IMR-90 (cell line): Measurements from ENCODE around the gene FZD4. TPM values are rescaled to one million over a fixed set of nuclear protein-coding genes. Genes with fewer than 3 reads are reported as not detected.

Experiments
- ATAC-seq: fragments of 200-7000 bp; cut with Tn5 transposase; 2 replicates; pipeline ENCODE4 v1.9.1; 2020; ENCODE audit warnings: low read depth, mild to moderate bottlenecking, moderate library complexity
- BruUV-seq: library from RNA; stranded (reverse); fragments of 400-500 nt; replicated peaks from 2 replicates; lab custom pipeline; 2021; lab: Mats Ljungman, UMichigan
- CTCF ChIA-PET: fragments of 300-600 bp; formaldehyde crosslinking; extraction: SDS; loops from one replicate; lab custom pipeline; 2021; ENCODE audit warnings: antibody characterized with exemption; lab: Yijun Ruan, JAX
- POLR2A ChIA-PET: fragments of 300-600 bp; sonication (Branson Sonifier 250); formaldehyde crosslinking; loops from one replicate; lab custom pipeline; 2022; ENCODE audit warnings: antibody characterized with exemption; ENCODE audit not compliant: unreplicated experiment; lab: Charles Lee
- DNase-seq: peaks from one replicate; pipeline ENCODE4 v3.0.0; 2013
- H2AFZ ChIP-seq: replicated peaks from 2 replicates; pipeline ENCODE3; 2013; ENCODE audit warnings: low read length, mild to moderate bottlenecking; ENCODE audit not compliant: poor library complexity
- H2AK5ac ChIP-seq: 2 replicates; pipeline ENCODE4 v1.6.1; 2013; ENCODE audit warnings: low read depth, low read length, inconsistent platforms
- H2AK9ac ChIP-seq: replicated peaks from 2 replicates; pipeline ENCODE3; 2013; ENCODE audit warnings: mild to moderate bottlenecking, low read depth, low read length, moderate library complexity; ENCODE audit not compliant: poor library complexity
- H2BK120ac ChIP-seq: 2 replicates; pipeline ENCODE4 v1.6.1; 2013; ENCODE audit warnings: low read depth, low read length, inconsistent platforms
- H2BK15ac ChIP-seq: 3 replicates; pipeline ENCODE4 v1.6.1; 2013; ENCODE audit warnings: low read depth, low read length, inconsistent platforms
- H2BK20ac ChIP-seq: 2 replicates; pipeline ENCODE4 v1.6.1; 2013; ENCODE audit warnings: low read depth, mild to moderate bottlenecking, inconsistent platforms, low read length, moderate library complexity
- H2BK5ac ChIP-seq: 2 replicates; pipeline ENCODE4 v1.6.1; 2013; ENCODE audit warnings: mild to moderate bottlenecking, low read depth, low read length, inconsistent platforms; ENCODE audit not compliant: poor library complexity, severe bottlenecking
- H3K14ac ChIP-seq: replicated peaks from 2 replicates; pipeline ENCODE4 v1.6.1; 2013; ENCODE audit warnings: low read depth, low read length, inconsistent platforms
- H3K18ac ChIP-seq: 2 replicates; pipeline ENCODE4 v1.6.1; 2013; ENCODE audit warnings: low read depth, low read length, control low read depth
- H3K23ac ChIP-seq: 2 replicates; pipeline ENCODE4 v1.6.1; 2013; ENCODE audit warnings: low read depth, low read length, inconsistent platforms
- H3K27ac ChIP-seq: 2 replicates; pipeline ENCODE4 v1.5.1; 2013; ENCODE audit warnings: mild to moderate bottlenecking, control low read depth, low read length; ENCODE audit not compliant: insufficient read depth
- H3K27me3 ChIP-seq: 2 replicates; pipeline ENCODE4 v1.6.1; 2013; ENCODE audit warnings: low read length; ENCODE audit not compliant: control insufficient read depth, insufficient read depth
- H3K36me3 ChIP-seq: 2 replicates; pipeline ENCODE4 v1.6.1; 2013; ENCODE audit warnings: low read length, mixed read lengths; ENCODE audit not compliant: control insufficient read depth, insufficient read depth
- H3K4ac ChIP-seq: 2 replicates; pipeline ENCODE4 v1.6.1; 2013; ENCODE audit warnings: low read depth, low read length, inconsistent platforms
- H3K4me1 ChIP-seq: 2 replicates; pipeline ENCODE4 v1.6.1; 2013; ENCODE audit warnings: low read length, mixed read lengths; ENCODE audit not compliant: control insufficient read depth, insufficient read depth
- H3K4me2 ChIP-seq: 2 replicates; pipeline ENCODE4 v1.6.1; 2013; ENCODE audit warnings: low read depth, mild to moderate bottlenecking, control low read depth, low read length, moderate library complexity
- H3K4me3 ChIP-seq: 2 replicates; pipeline ENCODE4 v1.5.1; 2013; ENCODE audit warnings: low read depth, mild to moderate bottlenecking, control low read depth, low read length, moderate library complexity; ENCODE audit not compliant: insufficient read depth
- H3K56ac ChIP-seq: 2 replicates; pipeline ENCODE4 v1.6.1; 2013; ENCODE audit warnings: low read length, inconsistent platforms; ENCODE audit not compliant: insufficient read depth; ENCODE audit errors: extremely low read depth
- H3K79me1 ChIP-seq, 2 experiments: 2 replicates each; pipeline ENCODE4 v1.6.1; 2013; ENCODE audit warnings: low read length in 2 of 2, inconsistent platforms in 1 of 2, low read depth in 1 of 2
- H3K9ac ChIP-seq: 2 replicates; pipeline ENCODE4 v1.6.1; 2013; ENCODE audit warnings: low read depth, low read length, control low read depth
- H3K9me1 ChIP-seq: 2 replicates; pipeline ENCODE4 v1.6.1; 2013; ENCODE audit warnings: low read length, inconsistent platforms; ENCODE audit not compliant: insufficient read depth
- H3K9me3 ChIP-seq: 2 replicates; pipeline ENCODE4 v1.6.1; 2013; ENCODE audit warnings: low read length; ENCODE audit not compliant: control insufficient read depth, insufficient read depth
- H4K20me1 ChIP-seq: 2 replicates; pipeline ENCODE4 v1.6.1; 2013; ENCODE audit warnings: low read length, inconsistent platforms; ENCODE audit not compliant: insufficient read depth
- H4K5ac ChIP-seq: 2 replicates; pipeline ENCODE4 v1.6.1; 2013; ENCODE audit warnings: mild to moderate bottlenecking, low read depth, low read length, control low read depth
- H4K8ac ChIP-seq, 2 experiments: 2 replicates each; pipeline ENCODE4 v1.6.1; 2013; ENCODE audit warnings: low read depth in 2 of 2, low read length in 2 of 2, control low read depth in 1 of 2, inconsistent platforms in 1 of 2
- H4K91ac ChIP-seq: 2 replicates; pipeline ENCODE4 v1.6.1; 2013; ENCODE audit warnings: low read depth, low read length, inconsistent platforms; ENCODE audit not compliant: insufficient read depth
- BHLHE40 ChIP-seq: fragments of 150-350 bp; IDR thresholded peaks from 2 replicates; pipeline ENCODE4 v1.6.1; 2016; ENCODE audit warnings: mild to moderate bottlenecking, low read depth, low read length
- CEBPB ChIP-seq: IDR thresholded peaks from 2 replicates; pipeline ENCODE4 v1.6.1; 2012; ENCODE audit warnings: low read depth, low read length, improper control_type of control experiment
- CHD1 ChIP-seq: IDR thresholded peaks from 2 replicates; pipeline ENCODE4 v1.6.1; 2012; ENCODE audit warnings: low read depth, low read length, improper control_type of control experiment
- MAFK ChIP-seq: IDR thresholded peaks from 2 replicates; pipeline ENCODE4 v1.6.1; 2012; ENCODE audit warnings: low read depth, low read length, improper control_type of control experiment
- NFE2L2 ChIP-seq: fragments of 150-350 bp; IDR thresholded peaks from 2 replicates; pipeline ENCODE4 v1.6.1; 2016; ENCODE audit warnings: low read depth, mild to moderate bottlenecking, low read length
- RAD21 ChIP-seq: IDR thresholded peaks from 2 replicates; pipeline ENCODE4 v1.6.1; 2012; ENCODE audit warnings: low read length, improper control_type of control experiment
- RFX5 ChIP-seq: IDR thresholded peaks from 2 replicates; pipeline ENCODE4 v1.8.0; 2012; ENCODE audit warnings: low read depth, mild to moderate bottlenecking, low read length, moderate library complexity
- SMC3 ChIP-seq: fragments of 150-350 bp; IDR thresholded peaks from 2 replicates; pipeline ENCODE4 v1.6.1; 2016; ENCODE audit warnings: low read depth, mild to moderate bottlenecking, antibody characterized with exemption, low read length, moderate library complexity
- WGBS, 2 experiments: methylation state at CpG; one replicate each; pipeline versions ENCODE4 v1.1.5 to v1.1.7; 2013; ENCODE audit warnings: missing lambda C conversion rate in 2 of 2; ENCODE audit not compliant: insufficient read length in 1 of 2; ENCODE audit errors: extremely low coverage in 2 of 2; 5-methylcytosine and 5-hydroxymethylcytosine counted together
- dilution Hi-C: fragments of 300-500 bp; cut with HindIII; formaldehyde crosslinking; loops from one replicate; pipeline ENCODE4 v1.14.3; 2018; ENCODE audit warnings: low sequenced_read_pairs; ENCODE audit not compliant: unreplicated experiment
- in situ Hi-C: fragments of 300-500 bp; cut with MboI; formaldehyde crosslinking; loops from 3 replicates; pipeline ENCODE4 v1.14.3; 2019; ENCODE audit warnings: low sequenced_read_pairs, inconsistent platforms, mixed read lengths
- intact Hi-C: fragments of 100-400 bp; cut with micrococcal nuclease; formaldehyde crosslinking; loops from 2 replicates; pipeline ENCODE4 v1.10.0; 2022
- polyA plus RNA-seq, 3 experiments: library from polyadenylated mRNA; depleted of rRNA; stranded (reverse); fragments of >200 nt; gene quantifications; 2 replicates each; pipeline ENCODE4 v1.2.3, GENCODE V29; 2012; ENCODE audit warnings: low replicate concordance in 1 of 3
- total RNA-seq: library from RNA; depleted of rRNA; stranded (reverse); fragments of >200 nt; gene quantifications from 2 replicates; pipeline ENCODE4 v1.2.3, GENCODE V29; 2012
- TF ChIP-seq, protein P1 (sequence below): conservative IDR thresholded peaks from 2 replicates; pipeline ENCODE4 v1.5.1; 2012; ENCODE audit warnings: mild to moderate bottlenecking, low read depth, low read length, improper control_type of control experiment

Gene FZD4
- total and polyA plus RNA-seq, 2 of the 4 experiments (the other 2 are of a cell fraction), result 3.7 to 7.7 TPM

DNA sequence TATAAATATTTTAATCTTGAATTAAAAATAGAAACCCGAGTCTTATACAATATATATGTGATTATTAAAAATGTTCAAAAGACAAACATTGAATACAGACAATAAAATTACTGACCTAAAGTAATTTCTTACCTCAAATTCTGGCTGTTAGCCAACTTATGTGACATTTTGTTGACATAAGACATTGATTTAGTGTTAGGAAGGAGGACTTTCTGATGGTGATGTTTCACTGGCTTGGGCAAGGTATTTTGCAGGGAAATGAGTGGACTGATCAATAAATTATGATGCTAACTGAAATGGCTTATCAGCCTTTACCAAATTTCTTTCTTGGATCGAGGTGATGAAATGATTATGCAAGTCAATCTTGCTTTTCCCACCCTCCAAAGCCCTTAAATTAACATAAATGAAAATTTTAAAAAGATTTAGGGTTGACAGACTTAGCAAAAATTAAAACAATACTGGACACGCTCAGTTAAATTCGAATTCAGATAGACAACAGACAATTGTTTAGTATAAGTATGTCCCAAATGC lies 33.2 kb upstream of the FZD4 start:
- intact Hi-C loops, result no loop called here
- no peak overlapping the region for H3K56ac ChIP-seq
- H2AK5ac ChIP-seq, result no peak overlapping the region
- no peak overlapping the region for H2AFZ ChIP-seq
- no peak overlapping the region for H3K4me3 ChIP-seq
- no peak overlapping the region for H3K27ac ChIP-seq
- H3K9me1 ChIP-seq, result no peaks in the 10 kb centered on the region
- H3K4me1 ChIP-seq, result peaks cover 6% of the 10 kb centered on the region
- H3K27me3 ChIP-seq, result no peaks in the 10 kb centered on the region; the same call in none of the 2 replicates
- no peak overlapping the region for H2AK9ac ChIP-seq
- H2BK5ac ChIP-seq, result no peak overlapping the region
- no peak overlapping the region for H3K4me2 ChIP-seq
- no peak for ATAC-seq
- H2BK120ac ChIP-seq, result no peak overlapping the region
- CTCF ChIA-PET, result no interaction called here
- in situ Hi-C loops, result no loop called here
- no peaks in the 10 kb centered on the region for H4K20me1 ChIP-seq
- no peaks in the 10 kb centered on the region for H3K9me3 ChIP-seq
- H3K36me3 ChIP-seq, result no peaks in the 10 kb centered on the region
- no peak overlapping the region for H3K23ac ChIP-seq
- dilution Hi-C loops, result no loop called here
- H3K18ac ChIP-seq, result no peak overlapping the region
- H2BK20ac ChIP-seq, result no peak overlapping the region
- no peak overlapping the region for H3K14ac ChIP-seq
- no CpG with 5 or more reads among the region's 4 CpGs for WGBS, 2 experiments
- H4K5ac ChIP-seq, result no peak overlapping the region
- no TSS peak for BruUV-seq
- no peak overlapping the region for H4K8ac ChIP-seq
- no peak overlapping the region for H4K91ac ChIP-seq
- DNase-seq, result no peak
- no peak overlapping the region for H2BK15ac ChIP-seq
- H3K79me1 ChIP-seq, result no peaks in the 10 kb centered on the region
- no peak overlapping the region for H3K9ac ChIP-seq
- no peak for TF ChIP-seq CHD1
- TF ChIP-seq RAD21, result no peak
- TF ChIP-seq SMC3, result no peak
- TF ChIP-seq BHLHE40, result no peak
- no peak for TF ChIP-seq CEBPB
- TF ChIP-seq NFE2L2, result no peak
- TF ChIP-seq RFX5, result no peak
- TF ChIP-seq, protein P1, sequence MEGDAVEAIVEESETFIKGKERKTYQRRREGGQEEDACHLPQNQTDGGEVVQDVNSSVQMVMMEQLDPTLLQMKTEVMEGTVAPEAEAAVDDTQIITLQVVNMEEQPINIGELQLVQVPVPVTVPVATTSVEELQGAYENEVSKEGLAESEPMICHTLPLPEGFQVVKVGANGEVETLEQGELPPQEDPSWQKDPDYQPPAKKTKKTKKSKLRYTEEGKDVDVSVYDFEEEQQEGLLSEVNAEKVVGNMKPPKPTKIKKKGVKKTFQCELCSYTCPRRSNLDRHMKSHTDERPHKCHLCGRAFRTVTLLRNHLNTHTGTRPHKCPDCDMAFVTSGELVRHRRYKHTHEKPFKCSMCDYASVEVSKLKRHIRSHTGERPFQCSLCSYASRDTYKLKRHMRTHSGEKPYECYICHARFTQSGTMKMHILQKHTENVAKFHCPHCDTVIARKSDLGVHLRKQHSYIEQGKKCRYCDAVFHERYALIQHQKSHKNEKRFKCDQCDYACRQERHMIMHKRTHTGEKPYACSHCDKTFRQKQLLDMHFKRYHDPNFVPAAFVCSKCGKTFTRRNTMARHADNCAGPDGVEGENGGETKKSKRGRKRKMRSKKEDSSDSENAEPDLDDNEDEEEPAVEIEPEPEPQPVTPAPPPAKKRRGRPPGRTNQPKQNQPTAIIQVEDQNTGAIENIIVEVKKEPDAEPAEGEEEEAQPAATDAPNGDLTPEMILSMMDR, result no peak
- no peak for TF ChIP-seq MAFK
- POLR2A ChIA-PET, result no interaction called here
- H3K4ac ChIP-seq, result no peak overlapping the region
